ENCODE measurements around the gene SIX3.

- TF ChIP-seq, protein P1, sequence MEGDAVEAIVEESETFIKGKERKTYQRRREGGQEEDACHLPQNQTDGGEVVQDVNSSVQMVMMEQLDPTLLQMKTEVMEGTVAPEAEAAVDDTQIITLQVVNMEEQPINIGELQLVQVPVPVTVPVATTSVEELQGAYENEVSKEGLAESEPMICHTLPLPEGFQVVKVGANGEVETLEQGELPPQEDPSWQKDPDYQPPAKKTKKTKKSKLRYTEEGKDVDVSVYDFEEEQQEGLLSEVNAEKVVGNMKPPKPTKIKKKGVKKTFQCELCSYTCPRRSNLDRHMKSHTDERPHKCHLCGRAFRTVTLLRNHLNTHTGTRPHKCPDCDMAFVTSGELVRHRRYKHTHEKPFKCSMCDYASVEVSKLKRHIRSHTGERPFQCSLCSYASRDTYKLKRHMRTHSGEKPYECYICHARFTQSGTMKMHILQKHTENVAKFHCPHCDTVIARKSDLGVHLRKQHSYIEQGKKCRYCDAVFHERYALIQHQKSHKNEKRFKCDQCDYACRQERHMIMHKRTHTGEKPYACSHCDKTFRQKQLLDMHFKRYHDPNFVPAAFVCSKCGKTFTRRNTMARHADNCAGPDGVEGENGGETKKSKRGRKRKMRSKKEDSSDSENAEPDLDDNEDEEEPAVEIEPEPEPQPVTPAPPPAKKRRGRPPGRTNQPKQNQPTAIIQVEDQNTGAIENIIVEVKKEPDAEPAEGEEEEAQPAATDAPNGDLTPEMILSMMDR (IDR thresholded peaks at IDR 0.05) = no peak
- no peak for TF ChIP-seq POLR2A (IDR thresholded peaks at IDR 0.05)
These were observed 39.5 kb downstream of the SIX3 start for GRCh38 chr2:44980751-44981713.

Measured in body of pancreas (tissue), 4 donors.